Mesothelial cell of epicardium (in vitro differentiated cells): ENCODE data around the gene SGTB. TPM values are rescaled to one million over a fixed set of nuclear protein-coding genes. Genes with fewer than 3 reads are reported as not detected.

Source experiments
- DNase-seq, 2 experiments: peaks; one replicate each; pipeline ENCODE4 v3.0.0; 2021; ENCODE audit warnings: low spot score in 2 of 2; ENCODE audit not compliant: unreplicated experiment in 2 of 2
- H3K27ac Mint-ChIP-seq: 2 replicates; pipeline ENCODE4 v1.8.0; 2021; ENCODE audit warnings: mixed read lengths
- H3K27me3 Mint-ChIP-seq: 2 replicates; pipeline ENCODE4 v1.8.0; 2021; ENCODE audit warnings: low read depth, mixed read lengths
- H3K36me3 Mint-ChIP-seq: 2 replicates; pipeline ENCODE4 v1.8.0; 2021; ENCODE audit warnings: mixed read lengths
- H3K4me1 Mint-ChIP-seq: 2 replicates; pipeline ENCODE4 v1.8.0; 2021; ENCODE audit warnings: mixed read lengths
- H3K4me3 Mint-ChIP-seq: 2 replicates; pipeline ENCODE4 v1.8.0; 2021; ENCODE audit warnings: mild to moderate bottlenecking, moderate library complexity, mixed read lengths
- H3K9me3 Mint-ChIP-seq: 2 replicates; pipeline ENCODE4 v1.8.0; 2021; ENCODE audit warnings: mixed read lengths
- CTCF ChIP-seq: fragments of 200-600 bp; sonication (generic); IDR thresholded peaks from one replicate; pipeline ENCODE4 v1.5.0; 2021; ENCODE audit warnings: antibody characterized with exemption; ENCODE audit not compliant: unreplicated experiment
- total RNA-seq: library from RNA; stranded (reverse); gene quantifications from 3 replicates; pipeline ENCODE4 v1.2.1, GENCODE V29; 2021

Gene SGTB
- total RNA-seq, 1 donor from 2014 or later, result 9.4 TPM

- Mint-ChIP-seq H3K36me3 (peaks cover 13% of the 10 kb centered on the region), H3K9me3 (no peaks in the 10 kb centered on the region), H3K4me1 (no peaks in the 10 kb centered on the region), H3K27me3 (no peaks in the 10 kb centered on the region), H3K27ac (no peak overlapping the region), H3K4me3 (no peak overlapping the region)
- no peak for DNase-seq
- no peak for TF ChIP-seq CTCF
These were observed 36.7 kb upstream of the SGTB start for GRCh38 chr5:65758546-65759144.

DNA sequence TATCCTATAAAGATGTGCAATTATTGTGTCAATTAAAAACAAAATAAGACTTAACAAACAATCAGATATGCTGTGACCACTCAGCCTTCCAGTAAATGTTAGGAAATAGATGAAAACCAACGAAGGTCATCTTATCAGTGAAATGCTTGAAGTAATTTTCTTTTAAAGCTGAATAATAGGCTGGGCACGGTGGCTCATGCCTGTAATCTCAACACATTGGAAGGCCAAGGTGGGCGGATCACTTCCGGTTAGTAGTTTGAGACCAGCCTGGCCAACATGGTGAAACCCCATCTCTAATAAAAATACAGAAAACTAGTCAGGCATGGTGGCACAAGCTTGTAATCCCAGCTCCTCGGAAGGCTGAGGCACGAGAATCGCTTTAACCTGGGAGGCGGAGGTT, 31.3 kb upstream of the SGTB start:
- Mint-ChIP-seq H3K4me1 (peaks cover 9% of the 10 kb centered on the region), H3K27ac (no peak overlapping the region), H3K27me3 (no peaks in the 10 kb centered on the region), H3K4me3 (no peak overlapping the region), H3K9me3 (peaks cover 2% of the 10 kb centered on the region), H3K36me3 (peaks cover 3% of the 10 kb centered on the region)
- no peak for TF ChIP-seq CTCF
- DNase-seq, result no peak

- Mint-ChIP-seq H3K4me3 (no peak overlapping the region), H3K36me3 (peaks cover 14% of the 10 kb centered on the region), H3K9me3 (peaks cover 10% of the 10 kb centered on the region), H3K27ac (no peak overlapping the region), H3K27me3 (no peaks in the 10 kb centered on the region), H3K4me1 (peaks cover 9% of the 10 kb centered on the region)
- no peak for TF ChIP-seq CTCF
- no peak for DNase-seq
These were observed 29.0 kb upstream of the SGTB start for GRCh38 chr5:65750938-65751337.

DNA sequence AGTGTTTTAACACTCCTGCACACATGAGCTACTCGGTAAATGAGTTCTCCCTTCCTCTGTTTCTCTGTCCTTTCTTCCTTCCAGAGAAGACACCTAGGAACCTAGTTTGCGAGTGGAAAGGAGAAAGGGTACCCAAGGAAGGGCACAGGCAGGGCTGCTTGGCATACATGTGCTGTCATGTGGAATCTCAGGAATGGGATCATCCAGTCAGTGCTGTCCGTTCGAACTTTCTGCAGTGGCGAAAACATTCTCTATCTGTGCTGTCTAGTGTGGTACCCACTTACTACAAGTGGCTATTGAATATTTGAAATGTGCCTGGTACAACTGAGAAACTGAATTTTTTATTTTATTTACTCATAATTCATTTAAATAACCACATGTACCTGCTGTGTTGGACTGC, 28.0 kb upstream of the SGTB start:
- TF ChIP-seq CTCF, result no peak
- DNase-seq, result no peak
- H3K9me3 Mint-ChIP-seq, result peaks cover 10% of the 10 kb centered on the region
- H3K4me1 Mint-ChIP-seq, result peaks cover 9% of the 10 kb centered on the region
- peaks cover 15% of the 10 kb centered on the region for H3K36me3 Mint-ChIP-seq
- no peaks in the 10 kb centered on the region for H3K27me3 Mint-ChIP-seq
- no peak overlapping the region for H3K27ac Mint-ChIP-seq
- no peak overlapping the region for H3K4me3 Mint-ChIP-seq

GRCh38 chr5:65749221-65749844, 27.4 kb upstream of the SGTB start:
- Mint-ChIP-seq H3K36me3 (peaks cover 15% of the 10 kb centered on the region), H3K27me3 (no peaks in the 10 kb centered on the region), H3K4me1 (peaks cover 9% of the 10 kb centered on the region), H3K27ac (no peak overlapping the region), H3K9me3 (peaks cover 10% of the 10 kb centered on the region), H3K4me3 (no peak overlapping the region)
- DNase-seq, result no peak
- TF ChIP-seq CTCF, result no peak
